RKO (cell line): ENCODE data around the gene MINDY4.

Source experiments
- DNase-seq: peaks from one replicate; pipeline ENCODE4 v3.0.0-alpha.2; 2016; ENCODE audit warnings: low spot score

MINDY4 gene

GRCh38 chr7:30835396-30835915, 64.2 kb downstream of the MINDY4 start:
- DNase-seq = no peak

GRCh38 chr7:30836991-30837390, 65.8 kb downstream of the MINDY4 start:
- no peak for DNase-seq

GRCh38 chr7:30837581-30837980, 66.4 kb downstream of the MINDY4 start:
- no peak for DNase-seq

- no peak for DNase-seq
Measured at GRCh38 chr7:30838008-30838407, 66.8 kb downstream of the MINDY4 start.

GRCh38 chr7:30840141-30841024, 69.2 kb downstream of the MINDY4 start:
- no peak for DNase-seq

GRCh38 chr7:30841025-30841735, 70.0 kb downstream of the MINDY4 start:
- no peak for DNase-seq

- DNase-seq = no peak
Measured at GRCh38 chr7:30841801-30842541, 70.8 kb downstream of the MINDY4 start.

GRCh38 chr7:30842542-30843451, 71.6 kb downstream of the MINDY4 start:
- DNase-seq = no peak

GRCh38 chr7:30843741-30844482, 72.7 kb downstream of the MINDY4 start:
- no peak for DNase-seq

GRCh38 chr7:30844483-30844874, 73.3 kb downstream of the MINDY4 start:
- DNase-seq = no peak

GRCh38 chr7:30844916-30845315, 73.7 kb downstream of the MINDY4 start:
- no peak for DNase-seq

- DNase-seq = no peak
Measured at GRCh38 chr7:30845426-30846135, 74.4 kb downstream of the MINDY4 start.

- DNase-seq = no peak
Measured at GRCh38 chr7:30846378-30846777, 75.2 kb downstream of the MINDY4 start.

GRCh38 chr7:30848121-30848855, 77.1 kb downstream of the MINDY4 start:
- DNase-seq = no peak

- no peak for DNase-seq
Measured at GRCh38 chr7:30849565-30849964, 78.3 kb downstream of the MINDY4 start.

- DNase-seq = no peak
Measured at GRCh38 chr7:30850426-30850825, 79.2 kb downstream of the MINDY4 start.

- no peak for DNase-seq
Measured at GRCh38 chr7:30851651-30852307, 80.6 kb downstream of the MINDY4 start.

- DNase-seq = no peak
Measured at GRCh38 chr7:30852308-30852684, 81.1 kb downstream of the MINDY4 start.
